ENCODE measurements around the gene DMRTC1B.
"Not testable (repeated sequence)": the region's sequence is repeated elsewhere in the genome, so short reads cannot be mapped to it uniquely, and the experiment has no call there.

GRCh38 chrX:72808110-72808509, 31.4 kb downstream of the DMRTC1B start, which contains the start of gene FAM236D:
- TF ChIP-seq, protein P1, sequence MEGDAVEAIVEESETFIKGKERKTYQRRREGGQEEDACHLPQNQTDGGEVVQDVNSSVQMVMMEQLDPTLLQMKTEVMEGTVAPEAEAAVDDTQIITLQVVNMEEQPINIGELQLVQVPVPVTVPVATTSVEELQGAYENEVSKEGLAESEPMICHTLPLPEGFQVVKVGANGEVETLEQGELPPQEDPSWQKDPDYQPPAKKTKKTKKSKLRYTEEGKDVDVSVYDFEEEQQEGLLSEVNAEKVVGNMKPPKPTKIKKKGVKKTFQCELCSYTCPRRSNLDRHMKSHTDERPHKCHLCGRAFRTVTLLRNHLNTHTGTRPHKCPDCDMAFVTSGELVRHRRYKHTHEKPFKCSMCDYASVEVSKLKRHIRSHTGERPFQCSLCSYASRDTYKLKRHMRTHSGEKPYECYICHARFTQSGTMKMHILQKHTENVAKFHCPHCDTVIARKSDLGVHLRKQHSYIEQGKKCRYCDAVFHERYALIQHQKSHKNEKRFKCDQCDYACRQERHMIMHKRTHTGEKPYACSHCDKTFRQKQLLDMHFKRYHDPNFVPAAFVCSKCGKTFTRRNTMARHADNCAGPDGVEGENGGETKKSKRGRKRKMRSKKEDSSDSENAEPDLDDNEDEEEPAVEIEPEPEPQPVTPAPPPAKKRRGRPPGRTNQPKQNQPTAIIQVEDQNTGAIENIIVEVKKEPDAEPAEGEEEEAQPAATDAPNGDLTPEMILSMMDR (IDR thresholded peaks at IDR 0.05) = not testable (repeated sequence)
- not testable (repeated sequence) for TF ChIP-seq POLR2A (IDR thresholded peaks at IDR 0.05)
